GM06990 (cell line): Measurements from ENCODE around the gene GPD2.

ENCODE experiments used
- DNase-seq: peaks from one replicate; pipeline ENCODE4 v3.0.0-alpha.2; 2011; ENCODE audit not compliant: insufficient read length; ENCODE audit errors: extremely low read depth
- H3K27me3 ChIP-seq: replicated peaks from 2 replicates; pipeline ENCODE4 v1.6.0; 2011; ENCODE audit warnings: low read length; ENCODE audit not compliant: control insufficient read depth, insufficient read depth
- H3K36me3 ChIP-seq: 2 replicates; pipeline ENCODE4 v1.5.1; 2011; ENCODE audit warnings: low read length; ENCODE audit not compliant: control insufficient read depth, insufficient read depth
- H3K4me3 ChIP-seq: replicated peaks from 2 replicates; pipeline ENCODE4 v1.5.1; 2011; ENCODE audit warnings: low read depth, mild to moderate bottlenecking, control low read depth, low read length
- CTCF ChIP-seq: IDR thresholded peaks from 2 replicates; pipeline ENCODE4 v1.5.1; 2011; ENCODE audit warnings: low read length, control low read depth, mild to moderate bottlenecking, inconsistent platforms; ENCODE audit not compliant: insufficient read depth, poor library complexity, severe bottlenecking

GPD2 gene

GRCh38 chr2:156452971-156453370 is 16.8 kb downstream of the GPD2 start:
- no peak for TF ChIP-seq CTCF
- Histone ChIP-seq H3K36me3 (no peaks in the 10 kb centered on the region), H3K27me3 (no peaks in the 10 kb centered on the region), H3K4me3 (no peak overlapping the region)
- no peak for DNase-seq

- DNase-seq = no peak
- no peaks in the 10 kb centered on the region for H3K27me3 ChIP-seq
- no peak overlapping the region for H3K4me3 ChIP-seq
- no peak for TF ChIP-seq CTCF
- no peaks in the 10 kb centered on the region for H3K36me3 ChIP-seq
Measured at GRCh38 chr2:156455361-156455975, 19.3 kb downstream of the GPD2 start.

- DNase-seq = peak; percentile 33
- H3K36me3 ChIP-seq = no peaks in the 10 kb centered on the region
- no peak overlapping the region for H3K4me3 ChIP-seq
- no peaks in the 10 kb centered on the region for H3K27me3 ChIP-seq
- TF ChIP-seq CTCF = no peak
Measured at GRCh38 chr2:156456616-156457015, 20.4 kb downstream of the GPD2 start.

- Histone ChIP-seq H3K36me3 (no peaks in the 10 kb centered on the region), H3K27me3 (no peaks in the 10 kb centered on the region), H3K4me3 (no peak overlapping the region)
- TF ChIP-seq CTCF = no peak
- no peak for DNase-seq
Measured at GRCh38 chr2:156457523-156458517, 21.6 kb downstream of the GPD2 start.

GRCh38 chr2:156459720-156460119 is 23.5 kb downstream of the GPD2 start:
- Histone ChIP-seq H3K36me3 (no peaks in the 10 kb centered on the region), H3K27me3 (no peaks in the 10 kb centered on the region), H3K4me3 (no peak overlapping the region)
- no peak for DNase-seq
- no peak for TF ChIP-seq CTCF
